Measurements from ENCODE around the gene ZCCHC24.
A peak's percentile ranks its signal among the peaks of the same experiment; 100 is the strongest.

The ZCCHC24 gene

DNA sequence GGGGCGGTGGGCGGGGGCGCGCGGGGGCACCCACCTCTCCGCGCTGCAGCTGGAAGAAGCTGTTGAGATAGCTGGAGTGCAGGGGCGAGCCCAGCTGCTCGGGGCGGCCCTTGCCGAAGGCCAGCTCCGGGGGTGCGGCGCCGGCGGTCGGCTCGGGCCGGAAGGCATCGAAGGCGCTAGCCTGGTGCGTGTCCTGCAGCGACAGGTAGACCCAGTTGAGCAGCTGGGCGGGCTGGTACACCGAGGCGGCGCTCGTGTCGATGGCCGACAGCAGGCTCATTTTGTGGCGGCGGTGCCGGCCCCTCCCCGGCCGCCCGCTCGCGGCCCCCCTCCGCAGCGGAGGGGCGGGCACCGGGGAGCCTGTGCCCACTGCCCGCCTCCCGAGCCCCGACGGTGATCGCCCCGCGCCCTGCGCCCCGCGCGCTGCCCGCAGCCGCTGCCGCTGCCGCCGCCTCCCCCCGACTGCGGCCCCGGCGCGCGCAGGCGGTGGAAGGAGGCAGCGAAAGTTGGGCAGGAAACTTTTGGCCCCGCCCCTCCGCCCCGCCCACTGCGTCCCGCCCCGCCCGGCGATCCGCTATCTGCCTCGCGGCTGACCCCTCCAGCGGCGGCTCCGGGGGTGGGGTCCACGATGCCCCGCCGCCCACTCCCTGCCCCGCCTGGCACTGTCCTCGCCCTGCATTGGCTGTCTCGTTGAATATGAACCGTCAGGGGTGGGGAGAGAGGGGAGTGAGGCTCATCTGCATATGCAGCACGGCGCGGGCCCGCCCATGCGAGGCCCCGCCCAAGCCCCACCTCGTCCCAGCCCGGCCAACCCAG, at the start of gene ZCCHC24:
Gene ZCCHC24, minus strand, starts transcription at position 464 of the 816 bp plus-strand sequence. Its CDS starts 184 bp downstream, at position 280.
- peak; percentile 72 for DNase-seq

DNA sequence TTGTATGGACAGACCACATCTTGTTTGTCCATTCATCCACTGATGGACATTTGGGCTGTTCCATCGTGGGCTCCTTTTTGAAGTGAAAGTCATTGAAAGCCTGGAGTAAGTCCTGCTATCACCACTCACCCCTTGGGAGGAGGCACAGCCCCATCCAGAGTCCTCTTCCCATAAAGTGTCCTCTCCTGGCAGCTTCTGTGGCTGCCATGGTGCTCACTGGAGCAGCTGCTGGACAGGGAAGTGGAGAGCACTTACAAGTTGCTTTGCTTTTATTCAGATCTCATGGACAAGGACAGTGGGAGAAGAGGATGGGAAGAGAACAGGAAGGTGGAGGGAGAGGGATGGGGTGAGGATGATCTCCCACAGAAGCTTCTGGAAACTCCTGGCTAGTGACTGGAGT, 48.4 kb upstream of the ZCCHC24 start:
- no peak for DNase-seq

DNA sequence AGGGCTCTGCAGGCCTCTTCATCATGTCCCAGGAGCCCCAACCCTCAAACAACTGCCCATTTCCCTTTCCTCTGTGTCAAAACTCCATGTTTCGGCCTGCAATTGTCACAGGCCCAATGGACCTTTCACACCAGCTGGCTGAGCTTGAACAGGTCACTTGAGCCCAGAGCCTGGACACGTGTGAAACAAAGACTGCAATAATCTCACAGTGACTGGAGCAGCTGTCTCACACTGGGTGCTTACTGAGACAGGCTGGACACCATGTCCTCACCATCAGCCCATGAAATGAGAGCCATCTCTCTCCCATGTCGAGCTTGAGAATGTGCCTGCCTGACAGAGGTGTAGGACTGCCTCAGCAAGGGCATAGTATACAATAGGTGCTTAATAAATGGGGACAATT, 47.4 kb upstream of the ZCCHC24 start:
- no peak for DNase-seq

DNA sequence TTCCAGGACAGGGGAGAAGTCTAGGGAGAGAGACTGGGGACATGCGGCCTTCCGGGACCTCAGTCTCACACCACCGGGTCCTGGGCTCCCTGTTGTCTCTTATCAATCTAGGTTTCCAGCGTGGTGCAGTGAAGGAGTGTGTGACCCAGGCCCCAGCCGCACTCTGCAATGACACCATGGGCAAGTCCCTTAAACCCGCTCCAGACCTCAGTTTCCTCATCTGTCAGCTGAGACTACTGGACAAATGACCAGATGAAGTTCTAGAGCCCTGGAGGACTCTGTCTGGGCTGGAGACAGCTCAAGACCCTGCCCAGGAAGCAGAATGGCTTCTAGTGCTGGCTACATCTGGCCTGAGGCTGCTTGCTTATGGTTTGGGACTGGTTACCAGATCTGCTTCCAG, 46.8 kb upstream of the ZCCHC24 start:
- no peak for DNase-seq

DNA sequence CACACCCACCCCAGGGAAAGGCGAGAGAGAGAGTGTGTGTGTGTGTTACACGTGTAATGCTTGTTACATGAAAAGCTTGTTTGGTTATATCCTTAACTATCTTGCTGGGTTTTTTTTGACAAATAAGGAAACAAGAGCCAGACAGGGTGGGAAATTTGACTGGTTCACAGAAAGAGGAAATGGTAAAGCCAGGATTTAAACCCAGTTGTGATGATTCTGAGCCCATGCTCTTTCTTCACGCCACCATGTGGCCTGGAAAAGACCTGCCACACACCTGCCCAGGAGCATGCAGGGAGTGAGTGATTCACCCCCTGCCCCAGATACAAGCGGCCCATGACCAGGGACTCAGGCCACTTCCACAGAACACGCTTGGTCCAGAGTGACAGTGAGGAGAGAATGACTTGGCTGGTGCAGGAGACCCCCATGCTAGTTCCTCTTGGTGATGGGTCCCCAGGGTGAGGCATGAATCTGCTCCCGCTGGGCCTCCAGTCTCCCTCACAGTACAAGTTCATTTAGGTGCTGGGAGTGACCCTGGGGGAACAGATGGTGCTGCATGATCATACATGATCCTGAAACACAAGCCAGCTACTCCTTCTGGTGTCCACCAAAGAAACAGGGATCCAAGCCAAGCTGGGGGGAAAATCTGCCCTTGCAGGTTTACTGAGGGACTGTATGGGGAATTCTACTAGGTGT, 45.9 kb upstream of the ZCCHC24 start:
- no peak for DNase-seq

DNA sequence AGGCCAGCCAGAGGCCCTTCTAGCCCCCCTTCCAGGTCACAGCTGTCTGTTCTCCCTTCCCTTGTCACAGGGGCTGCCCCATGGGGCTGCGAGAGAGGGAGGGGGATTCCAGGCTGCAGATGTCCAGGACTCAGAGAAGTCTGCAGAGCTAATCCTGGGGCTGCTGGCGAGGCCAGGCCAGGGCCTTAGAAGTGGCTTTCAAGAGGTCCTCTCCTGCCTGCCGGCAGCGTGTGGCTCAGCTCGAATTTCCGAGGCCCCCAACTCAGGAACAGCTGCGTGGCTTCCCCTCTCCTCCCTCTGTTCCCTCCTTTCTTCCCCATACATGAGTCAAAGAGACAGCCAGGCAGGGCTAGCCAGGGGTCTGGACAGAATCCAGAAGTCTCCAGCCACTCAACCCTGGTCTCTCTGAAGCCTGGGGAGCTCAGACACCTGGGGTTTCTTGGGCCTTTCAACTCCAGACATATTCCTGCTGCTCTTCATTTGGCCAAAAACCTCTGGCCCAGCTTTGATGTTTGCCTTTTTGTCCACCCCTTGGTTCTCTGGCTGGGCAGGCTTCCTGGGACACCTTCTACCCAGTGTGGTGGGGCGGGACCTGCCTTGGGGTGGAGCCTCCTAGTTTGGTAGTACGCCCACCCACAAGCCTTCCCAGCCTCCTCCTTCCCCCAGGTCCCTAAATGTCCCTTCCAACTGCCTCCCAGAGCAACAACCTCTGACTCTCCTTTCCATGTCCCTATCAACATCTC, 45.1 kb upstream of the ZCCHC24 start:
- DNase-seq: no peak

DNA sequence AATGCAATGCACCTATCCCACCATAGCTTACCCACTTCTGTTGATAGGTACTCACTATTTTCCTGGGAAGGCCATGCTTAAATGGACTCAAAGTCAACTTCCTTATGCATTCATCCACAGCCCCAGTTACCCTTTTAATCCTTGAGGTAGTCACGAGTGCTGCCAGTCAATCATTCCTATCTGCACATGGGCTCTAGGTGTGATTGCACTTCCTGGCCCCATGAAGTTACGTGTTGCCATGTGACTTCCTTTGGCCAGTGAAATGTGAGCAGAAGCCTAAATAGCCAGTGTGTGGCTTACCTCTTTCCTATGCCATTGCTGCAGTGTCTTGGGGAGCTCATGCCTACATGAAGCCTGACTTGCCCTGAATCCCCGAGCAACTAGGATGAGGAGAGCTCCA, 43.4 kb upstream of the ZCCHC24 start:
- DNase-seq: no peak

DNA sequence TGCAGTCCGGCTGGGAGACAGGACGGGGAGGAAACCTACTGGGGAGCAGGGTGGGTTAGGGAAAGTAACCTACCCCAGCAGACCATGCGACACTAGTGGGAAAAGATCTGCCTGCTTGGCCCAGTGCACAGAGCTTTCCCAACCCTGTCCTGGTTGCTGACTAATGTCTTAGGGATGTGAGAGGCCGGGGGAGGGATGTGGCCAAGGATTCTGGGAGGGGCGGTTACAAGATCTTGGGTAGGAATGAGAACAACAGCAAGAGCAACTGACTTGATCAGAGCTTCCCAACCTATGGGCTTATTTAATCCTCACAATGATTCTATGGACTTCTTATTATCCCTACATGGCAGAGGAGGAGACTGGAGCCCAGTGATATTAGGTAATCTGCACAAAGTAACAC, 42.9 kb upstream of the ZCCHC24 start:
- no peak for DNase-seq

DNA sequence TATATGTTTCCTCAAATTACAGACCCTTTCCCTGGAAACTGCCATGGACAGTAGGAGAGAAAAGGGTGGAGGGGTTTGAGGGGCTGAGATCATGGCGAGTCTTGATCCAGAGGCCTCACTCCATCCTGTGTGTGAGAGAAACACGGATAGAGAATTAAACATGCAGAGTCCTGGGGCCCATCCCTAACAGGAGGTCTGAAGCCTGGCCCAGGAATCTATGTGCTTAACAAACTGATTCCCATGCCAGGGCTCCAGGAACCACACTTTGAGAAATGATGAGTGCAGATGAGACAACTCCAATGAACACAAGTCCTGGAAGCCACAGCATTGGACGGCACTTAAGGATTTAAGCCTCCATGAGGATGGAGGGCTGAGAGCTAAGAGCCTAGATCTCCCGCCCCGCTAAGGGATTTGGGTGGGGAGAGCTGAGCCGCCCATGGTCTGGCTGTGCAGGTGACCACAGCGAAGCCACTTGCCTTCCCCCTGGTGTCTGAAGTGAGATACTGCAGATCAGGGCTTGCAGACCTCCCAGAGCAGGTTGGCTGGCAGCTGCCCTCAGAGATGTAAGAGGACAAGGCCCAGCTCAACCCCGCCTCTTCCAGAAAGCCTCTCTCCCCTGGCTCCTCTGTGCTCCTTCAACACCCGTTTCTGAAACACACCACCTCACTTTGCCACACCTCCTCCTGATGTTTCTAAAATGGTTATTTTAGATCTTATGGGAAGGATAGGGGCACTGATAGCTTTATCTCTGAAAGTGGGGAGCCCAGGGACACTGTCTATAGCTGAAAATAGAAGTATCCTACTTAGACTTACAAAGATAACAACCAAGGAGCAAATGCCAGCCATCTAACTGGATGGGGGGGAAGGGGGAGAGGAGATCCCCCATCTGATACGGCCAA, 42.1 kb upstream of the ZCCHC24 start:
- DNase-seq: peak; percentile 22

DNA sequence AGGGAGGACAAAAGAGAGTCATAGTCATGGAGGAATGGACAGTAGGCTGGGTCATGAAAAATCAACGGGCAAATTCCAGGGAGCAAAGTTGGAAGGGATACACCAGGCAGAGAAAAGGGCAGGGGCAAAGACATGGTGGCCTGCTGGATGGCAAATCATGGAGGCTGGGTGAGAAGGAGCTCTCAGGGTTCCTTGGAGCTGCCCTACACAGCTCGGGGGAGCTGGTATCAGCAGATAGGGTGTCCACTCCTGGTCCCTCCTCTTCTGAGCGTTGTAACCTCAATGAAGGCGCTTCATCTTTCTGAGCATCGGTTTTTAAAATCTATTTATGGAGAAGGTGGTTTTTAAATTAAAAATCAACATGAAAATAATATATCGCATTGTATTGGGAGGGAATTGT, 39.1 kb upstream of the ZCCHC24 start:
- DNase-seq: no peak

DNA sequence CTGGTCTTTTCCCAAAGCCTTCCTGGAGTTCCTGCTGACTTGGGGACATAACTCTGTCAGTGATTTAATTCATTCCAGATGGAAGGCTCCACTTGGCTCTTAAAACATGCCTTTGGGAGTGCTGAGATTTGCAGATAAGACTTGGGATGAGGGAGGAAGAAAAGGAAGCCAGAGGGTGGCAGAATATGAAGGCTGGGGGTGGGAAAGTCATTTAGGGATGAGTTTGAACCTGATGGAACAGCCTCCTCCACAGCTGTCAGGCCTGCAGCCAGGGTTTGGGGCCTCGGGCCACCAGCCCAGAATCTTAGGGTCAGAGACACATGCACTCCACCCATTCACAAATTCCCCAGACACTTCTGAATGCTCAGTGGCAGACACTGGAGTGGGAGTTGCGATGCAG, 38.5 kb upstream of the ZCCHC24 start:
- no peak for DNase-seq

DNA sequence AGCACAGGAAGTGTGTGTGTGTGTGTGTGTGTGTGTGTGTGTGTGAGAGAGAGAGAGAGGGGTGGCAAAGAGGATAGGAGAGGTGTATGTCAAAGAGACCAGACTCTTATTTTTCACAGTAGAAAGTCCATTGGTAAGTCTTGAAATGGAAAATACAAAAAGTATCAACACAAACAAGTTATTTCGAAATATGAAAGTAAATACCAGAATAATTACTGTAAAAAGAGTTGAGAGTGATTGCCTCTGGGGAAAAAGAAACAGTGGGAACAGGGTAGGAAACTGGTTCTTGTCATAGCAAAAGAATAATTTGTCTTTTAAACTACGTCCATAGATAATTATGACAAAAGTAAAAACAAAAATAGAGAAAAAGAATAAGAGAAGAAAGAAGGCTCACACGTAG, 37.9 kb upstream of the ZCCHC24 start:
- DNase-seq: no peak

DNA sequence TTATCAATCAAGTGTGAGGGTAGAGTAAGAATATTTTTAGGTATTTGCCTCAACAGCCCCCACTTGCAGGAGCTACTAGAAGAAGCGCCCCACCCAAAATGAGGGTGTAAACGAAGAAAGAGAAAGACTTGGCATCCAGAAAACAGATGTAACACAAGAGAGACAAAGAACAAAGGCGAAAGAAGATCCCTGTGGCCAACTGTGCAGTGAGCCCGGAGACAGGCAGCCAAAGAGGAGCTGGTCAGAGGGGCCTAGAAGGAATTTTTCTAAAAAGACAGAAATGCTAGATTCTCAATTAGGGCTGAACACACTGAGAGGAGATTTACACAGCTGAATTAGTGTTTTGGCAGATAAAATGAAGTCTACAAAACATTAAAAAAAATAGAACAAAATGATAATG, 37.3 kb upstream of the ZCCHC24 start:
- no peak for DNase-seq

DNA sequence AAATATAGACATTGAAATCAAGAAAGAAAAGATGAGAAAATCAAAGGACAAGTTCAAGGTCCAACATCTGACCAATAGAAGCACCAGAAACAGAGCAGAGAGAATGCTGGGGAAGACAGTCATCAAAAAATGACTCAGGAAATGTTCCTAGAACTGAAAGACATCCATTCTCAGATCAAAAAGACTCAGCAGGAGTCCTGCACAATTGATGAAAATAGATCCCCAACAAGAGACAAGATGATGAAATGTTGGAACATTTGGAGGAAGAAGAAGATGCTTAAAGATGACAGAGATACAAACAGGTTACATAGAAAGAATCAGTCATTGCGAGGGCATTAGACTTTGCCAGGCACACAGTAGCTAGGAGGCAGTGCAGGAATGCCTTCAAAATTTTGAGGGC, 36.9 kb upstream of the ZCCHC24 start:
- no peak for DNase-seq

DNA sequence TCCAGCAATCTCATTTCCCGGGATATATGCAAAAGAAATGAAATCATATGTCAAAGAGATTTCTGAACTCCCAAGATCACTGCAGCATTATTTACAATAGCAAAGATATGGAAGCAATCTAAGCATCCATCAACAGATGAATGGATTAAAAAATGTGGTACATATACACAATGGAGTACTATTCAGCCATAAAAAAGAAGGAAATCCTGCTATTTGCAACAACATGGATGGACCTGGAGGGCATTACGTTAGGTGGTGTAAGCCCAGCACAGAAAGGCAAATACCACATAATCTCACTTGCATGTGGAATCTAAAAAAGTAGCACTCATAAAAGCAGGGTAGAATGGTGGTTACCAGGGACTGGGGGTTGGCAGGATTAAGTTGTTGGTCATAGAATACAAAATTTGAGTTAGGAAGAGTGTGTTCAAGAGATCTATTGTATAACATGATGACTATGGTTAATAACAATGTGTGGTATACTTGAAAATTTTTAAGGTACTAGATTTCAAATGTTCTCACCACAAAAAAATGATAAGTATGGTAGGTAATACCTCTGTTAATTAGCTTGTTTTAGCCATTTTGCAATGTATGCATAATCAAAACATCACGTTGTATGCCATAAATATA, 34.0 kb upstream of the ZCCHC24 start:
- no peak for DNase-seq

DNA sequence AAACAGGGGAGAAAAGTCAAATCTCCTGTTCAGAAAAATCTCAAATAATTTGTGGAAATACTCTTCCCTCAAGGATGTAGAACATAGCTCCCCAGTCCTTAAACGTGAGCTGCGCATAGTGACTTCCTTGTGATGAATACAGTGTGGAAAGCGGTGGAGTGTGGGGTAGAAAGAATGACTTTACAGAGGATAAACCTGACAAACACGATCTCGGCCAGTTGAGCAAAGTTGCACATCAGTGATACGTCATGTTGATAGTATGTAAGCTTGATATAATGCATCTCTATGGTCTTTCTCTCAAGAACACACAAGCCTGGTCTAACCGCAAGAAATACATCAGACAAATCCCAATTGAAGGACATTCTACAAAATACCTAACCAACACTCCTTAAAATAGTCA, 32.0 kb upstream of the ZCCHC24 start:
- DNase-seq: no peak

DNA sequence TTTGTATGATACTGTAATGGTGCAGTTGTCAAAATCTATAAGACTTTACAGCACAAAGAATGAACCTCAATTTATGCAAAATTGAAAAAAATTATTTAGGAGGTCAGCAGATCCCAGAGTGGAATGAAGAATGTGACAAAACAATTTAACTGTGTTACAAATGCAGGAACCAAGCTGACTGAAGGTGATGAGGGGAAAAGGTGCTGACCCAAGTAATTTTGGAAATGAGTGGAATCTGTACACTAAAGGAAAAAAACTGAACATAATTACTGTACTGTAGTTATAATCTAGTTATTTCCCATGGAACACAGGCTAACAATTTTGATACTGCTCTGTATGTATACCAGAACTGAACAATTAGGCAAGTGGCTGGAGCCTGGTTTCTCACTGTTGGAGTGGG, 31.2 kb upstream of the ZCCHC24 start:
- no peak for DNase-seq

DNA sequence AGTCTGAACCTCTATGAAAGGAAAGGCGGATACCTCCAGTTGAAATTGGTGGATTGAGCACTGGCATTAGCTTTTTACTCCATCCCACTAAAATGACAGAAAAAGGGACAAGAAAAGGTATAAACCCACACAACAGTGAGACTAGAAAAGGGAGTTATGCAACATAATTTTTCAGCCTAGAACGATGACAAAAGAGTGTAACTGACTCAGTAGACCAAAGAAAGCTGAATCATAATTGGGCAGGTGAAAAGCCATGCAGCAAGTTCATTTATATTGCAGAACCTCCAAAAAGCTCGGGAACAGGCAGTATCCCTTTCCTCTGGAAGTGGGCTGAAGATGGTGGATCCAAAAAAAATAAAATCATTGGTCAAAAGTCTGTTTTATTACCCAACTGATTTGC, 30.5 kb upstream of the ZCCHC24 start:
- DNase-seq: no peak

DNA sequence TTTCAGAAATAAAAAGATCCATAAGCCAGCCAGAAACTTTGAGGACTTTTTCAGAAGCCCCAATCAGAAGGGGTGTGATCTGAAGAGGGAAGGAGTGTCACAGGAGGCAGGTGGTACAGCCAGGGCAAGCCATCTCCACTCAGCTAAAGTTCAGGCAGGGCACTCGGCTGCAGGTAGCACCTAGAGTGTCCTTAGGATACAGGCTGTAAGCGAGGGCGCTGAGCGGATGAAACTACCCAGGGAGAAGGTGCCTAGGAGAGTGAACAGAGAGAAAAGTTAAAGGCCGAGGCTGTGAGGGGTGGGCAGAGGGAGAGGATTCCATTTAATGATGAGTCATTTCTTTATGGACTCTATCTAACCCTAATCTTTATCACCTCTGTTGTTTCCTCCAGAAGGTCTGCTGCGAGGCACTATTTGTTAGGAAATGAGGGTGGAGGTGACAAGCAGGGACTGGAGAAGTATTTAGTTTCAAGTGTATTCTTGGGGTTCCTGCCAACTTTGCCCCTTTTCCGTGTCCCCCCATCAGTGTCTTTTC, 29.8 kb upstream of the ZCCHC24 start:
- no peak for DNase-seq

DNA sequence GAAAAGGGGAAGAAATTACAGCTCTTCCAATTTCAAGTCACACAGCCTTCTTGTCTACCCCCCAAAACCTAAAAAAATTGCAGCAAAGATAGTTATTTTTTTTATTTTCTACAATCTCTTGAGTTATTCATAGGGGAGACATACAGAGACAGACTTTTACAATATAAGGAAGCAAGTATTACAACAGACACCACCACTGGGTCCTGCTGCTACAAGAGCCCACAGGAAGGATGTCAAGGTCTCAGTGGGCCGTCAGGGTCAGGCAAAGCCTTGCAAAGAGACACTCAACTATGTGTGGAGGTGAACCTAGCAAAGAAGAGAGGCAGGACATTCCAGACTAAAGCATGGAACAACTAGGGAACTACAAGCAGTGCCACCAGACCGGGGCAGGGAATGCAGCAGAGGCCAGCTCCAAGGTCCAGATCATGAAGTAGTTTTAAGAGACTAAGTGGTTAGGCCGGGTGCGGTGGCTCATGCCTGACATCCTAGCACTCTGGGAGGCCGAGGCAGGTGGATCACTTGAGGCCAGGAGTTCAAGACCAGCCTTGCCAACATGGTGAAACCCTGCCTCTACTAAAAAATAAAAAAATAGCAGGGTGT, 28.2 kb upstream of the ZCCHC24 start:
- DNase-seq: no peak

DNA sequence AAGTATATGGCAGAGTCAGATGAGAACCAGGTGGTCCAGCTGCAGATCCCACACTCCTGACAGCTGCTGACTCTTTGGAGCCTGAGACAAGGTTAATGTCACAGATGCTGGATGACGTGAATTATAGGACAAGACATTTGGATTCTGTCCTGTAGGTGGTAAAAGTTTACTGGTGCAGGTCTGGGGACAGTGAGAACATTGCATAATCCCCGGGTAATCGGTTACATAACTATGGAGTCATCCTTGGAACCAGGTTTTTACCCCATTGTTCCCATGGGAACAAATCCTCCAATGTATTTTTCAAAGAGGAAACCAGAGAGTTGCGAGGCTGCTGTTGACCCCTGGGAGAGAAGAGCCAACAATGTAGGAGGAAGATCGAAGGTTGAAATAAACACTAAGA, 27.5 kb upstream of the ZCCHC24 start:
- DNase-seq: no peak

DNA sequence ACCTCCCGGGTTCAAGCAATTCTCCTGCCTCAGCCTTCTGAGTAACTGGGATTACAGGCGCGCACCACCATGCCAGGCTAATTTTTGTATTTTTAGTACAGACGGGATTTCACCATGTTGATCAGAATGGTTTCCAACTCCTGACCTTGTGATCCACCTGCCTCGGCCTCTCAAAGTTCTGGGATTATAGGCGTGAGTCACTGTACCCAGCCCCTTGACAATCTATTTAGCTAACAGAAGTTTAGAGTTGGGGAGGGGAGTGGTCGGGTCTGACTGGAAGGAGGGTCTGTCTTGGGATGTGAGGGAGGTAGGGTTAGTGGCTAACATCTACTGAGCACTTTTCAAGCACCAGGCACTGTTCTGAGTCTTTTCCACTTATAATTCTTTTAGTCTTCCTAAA, 27.0 kb upstream of the ZCCHC24 start:
- DNase-seq: no peak

Measured in COR-L47 (cell line).